MCF 10A (cell line): ENCODE results near the gene SNAPC4. TPM values are rescaled to one million over a fixed set of nuclear protein-coding genes. Genes with fewer than 3 reads are reported as not detected.

ENCODE experiments used
- BruUV-seq: library from RNA; stranded (reverse); fragments of 400-500 nt; replicated peaks from 2 replicates; lab custom pipeline; 2021; lab: Mats Ljungman, UMichigan
- CTCF ChIA-PET: fragments of 300-600 bp; sonication (Branson Sonifier 250); formaldehyde crosslinking; extraction: SDS; loops from one replicate; lab custom pipeline; 2021; ENCODE audit warnings: antibody characterized with exemption, inconsistent platforms; lab: Yijun Ruan, JAX
- POLR2A ChIA-PET: fragments of 300-600, 350-650 bp; sonication (Branson Sonifier 250); formaldehyde crosslinking; extraction: SDS; loops from one replicate; lab custom pipeline; 2020; ENCODE audit warnings: antibody characterized with exemption, inconsistent platforms; lab: Yijun Ruan, JAX
- DNase-seq: peaks from one replicate; pipeline ENCODE4 v3.0.0-alpha.2; 2018; ENCODE audit not compliant: unreplicated experiment
- H3K27ac Mint-ChIP-seq: one replicate; pipeline ENCODE4 v1.8.0; 2022; ENCODE audit warnings: mild to moderate bottlenecking, low read depth, mixed read lengths; ENCODE audit not compliant: unreplicated experiment
- H3K27me3 Mint-ChIP-seq: one replicate; pipeline ENCODE4 v1.8.0; 2022; ENCODE audit warnings: mixed read lengths; ENCODE audit not compliant: insufficient read depth, unreplicated experiment
- H3K36me3 Mint-ChIP-seq: one replicate; pipeline ENCODE4 v1.8.0; 2022; ENCODE audit warnings: mild to moderate bottlenecking, moderate library complexity, mixed read lengths; ENCODE audit not compliant: insufficient read depth, unreplicated experiment
- H3K4me1 Mint-ChIP-seq: one replicate; pipeline ENCODE4 v1.8.0; 2022; ENCODE audit warnings: mixed read lengths; ENCODE audit not compliant: insufficient read depth, unreplicated experiment
- H3K4me3 Mint-ChIP-seq: one replicate; pipeline ENCODE4 v1.8.0; 2022; ENCODE audit warnings: mild to moderate bottlenecking, moderate library complexity, mixed read lengths; ENCODE audit not compliant: unreplicated experiment
- H3K9me3 Mint-ChIP-seq: one replicate; pipeline ENCODE4 v1.8.0; 2022; ENCODE audit warnings: mixed read lengths; ENCODE audit not compliant: unreplicated experiment
- intact Hi-C: fragments of 100-400 bp; cut with micrococcal nuclease; formaldehyde crosslinking; loops from 2 replicates; pipeline ENCODE4 v1.14.1; 2022
- total RNA-seq: library from RNA; stranded (reverse); gene quantifications from 2 replicates; pipeline ENCODE4 v1.2.3, GENCODE V29; 2022
- TF ChIP-seq, protein P1 (sequence below): fragments of 200-600 bp; IDR thresholded peaks from one replicate; pipeline ENCODE4 v1.8.0; 2022; ENCODE audit warnings: antibody characterized with exemption, mild to moderate bottlenecking; ENCODE audit not compliant: unreplicated experiment

Gene SNAPC4
- total RNA-seq, 1 experiment from 2014 or later = 9.9 TPM

GRCh38 chr9:136442265-136442664 is 42.3 kb upstream of the SNAPC4 start:
- peaks cover 5% of the 10 kb centered on the region for H3K4me1 Mint-ChIP-seq
- no peak for DNase-seq
- intact Hi-C loops = no loop called here
- BruUV-seq = no TSS peak
- H3K36me3 Mint-ChIP-seq = peaks cover 66% of the 10 kb centered on the region
- ChIA-PET POLR2A (interaction anchor here (0.6 kb wide), 1 partner anchor 862 kb away, joined by 3 read pairs; no protein-coding TSS in a partner anchor), CTCF (interaction anchor here (0.6 to 0.8 kb wide), 3 partner anchors 29 to 587 kb away, joined by 3 to 5 read pairs (median 4); no protein-coding TSS in a partner anchor)
- H3K4me3 Mint-ChIP-seq = no peak overlapping the region
- TF ChIP-seq, protein P1, sequence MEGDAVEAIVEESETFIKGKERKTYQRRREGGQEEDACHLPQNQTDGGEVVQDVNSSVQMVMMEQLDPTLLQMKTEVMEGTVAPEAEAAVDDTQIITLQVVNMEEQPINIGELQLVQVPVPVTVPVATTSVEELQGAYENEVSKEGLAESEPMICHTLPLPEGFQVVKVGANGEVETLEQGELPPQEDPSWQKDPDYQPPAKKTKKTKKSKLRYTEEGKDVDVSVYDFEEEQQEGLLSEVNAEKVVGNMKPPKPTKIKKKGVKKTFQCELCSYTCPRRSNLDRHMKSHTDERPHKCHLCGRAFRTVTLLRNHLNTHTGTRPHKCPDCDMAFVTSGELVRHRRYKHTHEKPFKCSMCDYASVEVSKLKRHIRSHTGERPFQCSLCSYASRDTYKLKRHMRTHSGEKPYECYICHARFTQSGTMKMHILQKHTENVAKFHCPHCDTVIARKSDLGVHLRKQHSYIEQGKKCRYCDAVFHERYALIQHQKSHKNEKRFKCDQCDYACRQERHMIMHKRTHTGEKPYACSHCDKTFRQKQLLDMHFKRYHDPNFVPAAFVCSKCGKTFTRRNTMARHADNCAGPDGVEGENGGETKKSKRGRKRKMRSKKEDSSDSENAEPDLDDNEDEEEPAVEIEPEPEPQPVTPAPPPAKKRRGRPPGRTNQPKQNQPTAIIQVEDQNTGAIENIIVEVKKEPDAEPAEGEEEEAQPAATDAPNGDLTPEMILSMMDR = no peak
- H3K9me3 Mint-ChIP-seq = no peaks in the 10 kb centered on the region
- H3K27me3 Mint-ChIP-seq = no peaks in the 10 kb centered on the region
- no peak overlapping the region for H3K27ac Mint-ChIP-seq

GRCh38 chr9:136441681-136442245 is 41.8 kb upstream of the SNAPC4 start:
- Mint-ChIP-seq H3K9me3 (no peaks in the 10 kb centered on the region), H3K36me3 (peaks cover 62% of the 10 kb centered on the region), H3K27ac (no peak overlapping the region), H3K27me3 (no peaks in the 10 kb centered on the region), H3K4me1 (peaks cover 10% of the 10 kb centered on the region), H3K4me3 (no peak overlapping the region)
- DNase-seq = no peak
- ChIA-PET CTCF (interaction anchor here (0.6 to 0.8 kb wide), 3 partner anchors 28 to 732 kb away, joined by 3 read pairs; no protein-coding TSS in a partner anchor), POLR2A (interaction anchor here (0.6 kb wide), 1 partner anchor 198 kb away, joined by 3 read pairs; no protein-coding TSS in a partner anchor)
- no TSS peak for BruUV-seq
- TF ChIP-seq, protein P1 = no peak
- intact Hi-C loops = no loop called here

- Mint-ChIP-seq H3K27me3 (no peaks in the 10 kb centered on the region), H3K4me1 (peaks cover 16% of the 10 kb centered on the region), H3K27ac (peak overlapping the region; percentile 31), H3K9me3 (no peaks in the 10 kb centered on the region), H3K4me3 (no peak overlapping the region), H3K36me3 (peaks cover 62% of the 10 kb centered on the region)
- intact Hi-C loops = no loop called here
- DNase-seq = no peak
- BruUV-seq = no TSS peak
- TF ChIP-seq, protein P1 = no peak
- CTCF ChIA-PET = interaction anchor here (0.6 to 1.5 kb wide), 4 partner anchors 19 to 732 kb away, joined by 3 to 5 read pairs (median 3); no protein-coding TSS in a partner anchor
- POLR2A ChIA-PET = interaction anchor here (0.6 to 1.3 kb wide), 2 partner anchors 78 to 198 kb away, joined by 3 to 5 read pairs; partner anchors contain the start of gene DNLZ
Measured at GRCh38 chr9:136441191-136441680, 41.3 kb upstream of the SNAPC4 start.
